HCT116 (cell line): ENCODE data around the gene PIGX.

Experiments used
- CEBPB ChIP-seq: IDR thresholded peaks from 2 replicates; pipeline ENCODE4 v1.6.1; 2012; ENCODE audit warnings: low read depth
- EGR1 ChIP-seq: IDR thresholded peaks from 2 replicates; pipeline ENCODE4 v1.6.1; 2012; ENCODE audit warnings: low read depth
- ELF1 ChIP-seq: IDR thresholded peaks from 2 replicates; pipeline ENCODE4 v1.6.1; 2012; ENCODE audit warnings: low read depth, borderline replicate concordance
- EZH2 ChIP-seq: fragments of 200-600 bp; sonication (generic); IDR thresholded peaks from 2 replicates; pipeline ENCODE4 v1.6.1; 2017; ENCODE audit warnings: antibody characterized with exemption, mixed run types
- POLR2A ChIP-seq: IDR thresholded peaks from 2 replicates; pipeline ENCODE4 v1.7.0; 2011; ENCODE audit warnings: borderline replicate concordance; ENCODE audit not compliant: insufficient read depth, insufficient read length; ENCODE audit errors: extremely low read depth
- POLR2AphosphoS5 ChIP-seq: IDR thresholded peaks from 2 replicates; pipeline ENCODE4 v1.6.1; 2011; ENCODE audit warnings: mild to moderate bottlenecking, low read depth, low read length, moderate library complexity
- SRF ChIP-seq: IDR thresholded peaks from 2 replicates; pipeline ENCODE4 v1.6.1; 2012; ENCODE audit warnings: low read depth
- ZFX ChIP-seq: fragments of 450-650 bp; IDR thresholded peaks from 2 replicates; pipeline ENCODE4 v1.6.1; 2017
- TF ChIP-seq, protein P1 (sequence below), 3 experiments: fragments of 200-600 bp in 1 of 3; sonication (generic) in 1 of 3; IDR thresholded peaks in 2 of 3; conservative IDR thresholded peaks in 1 of 3; 2 replicates each; pipeline ENCODE4 v1.5.1; 2012 to 2017; ENCODE audit warnings: low read depth in 2 of 3, low read length in 2 of 3, antibody characterized with exemption in 1 of 3, borderline replicate concordance in 1 of 3, control low read depth in 1 of 3, mild to moderate bottlenecking in 1 of 3, mixed read lengths in 1 of 3, mixed run types in 1 of 3, moderate library complexity in 1 of 3; ENCODE audit not compliant: insufficient read depth in 1 of 3

DNA sequence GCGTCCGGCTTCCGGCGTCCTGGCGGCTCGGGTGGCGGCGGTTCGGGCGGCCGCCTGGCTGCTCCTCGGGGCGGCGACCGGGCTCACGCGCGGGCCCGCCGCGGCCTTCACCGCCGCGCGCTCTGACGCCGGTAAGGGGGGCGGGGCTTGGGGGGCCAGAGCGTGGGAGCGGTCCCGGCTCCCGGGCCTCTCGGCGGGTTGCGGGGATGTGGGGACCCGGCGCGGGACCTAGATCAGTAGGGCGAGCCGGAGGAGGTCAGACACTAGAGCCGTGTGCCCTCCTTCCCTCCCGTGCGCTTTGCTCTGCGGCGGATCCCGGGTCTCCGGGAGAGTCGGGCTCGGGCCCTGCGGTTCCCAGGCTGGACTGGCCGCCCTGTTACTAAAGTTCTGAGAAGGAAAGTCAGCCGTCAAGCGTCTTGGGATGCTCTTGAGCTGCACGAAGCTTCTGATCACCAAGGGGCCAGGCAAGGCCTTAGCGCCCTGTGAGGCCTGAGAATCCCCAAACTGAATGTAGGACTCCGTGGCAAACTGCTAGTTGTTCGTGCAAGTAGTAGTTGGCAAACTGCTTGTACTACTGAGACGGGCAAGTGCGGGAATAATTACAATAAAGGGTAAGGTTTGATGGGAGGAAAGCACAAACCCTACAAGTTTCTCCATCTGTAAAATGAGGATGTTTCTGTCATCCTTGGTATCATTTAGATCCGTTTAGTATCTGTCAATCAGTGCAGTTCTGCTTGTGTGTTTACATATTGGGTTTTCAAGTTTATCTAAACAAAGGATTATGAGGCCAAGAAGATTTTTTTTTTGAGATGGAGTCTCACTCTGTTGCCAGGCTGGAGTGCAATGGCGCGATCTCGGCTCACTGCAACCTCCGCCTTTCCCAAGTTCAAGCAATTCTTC, 587 bp downstream of the PIGX start:
- TF ChIP-seq EZH2 (no peak), POLR2A (no peak), EGR1 (no peak), ZFX (peak; percentile 93), ELF1 (no peak), CEBPB (no peak), POLR2AphosphoS5 (no peak), SRF (no peak)
- TF ChIP-seq, protein P1, sequence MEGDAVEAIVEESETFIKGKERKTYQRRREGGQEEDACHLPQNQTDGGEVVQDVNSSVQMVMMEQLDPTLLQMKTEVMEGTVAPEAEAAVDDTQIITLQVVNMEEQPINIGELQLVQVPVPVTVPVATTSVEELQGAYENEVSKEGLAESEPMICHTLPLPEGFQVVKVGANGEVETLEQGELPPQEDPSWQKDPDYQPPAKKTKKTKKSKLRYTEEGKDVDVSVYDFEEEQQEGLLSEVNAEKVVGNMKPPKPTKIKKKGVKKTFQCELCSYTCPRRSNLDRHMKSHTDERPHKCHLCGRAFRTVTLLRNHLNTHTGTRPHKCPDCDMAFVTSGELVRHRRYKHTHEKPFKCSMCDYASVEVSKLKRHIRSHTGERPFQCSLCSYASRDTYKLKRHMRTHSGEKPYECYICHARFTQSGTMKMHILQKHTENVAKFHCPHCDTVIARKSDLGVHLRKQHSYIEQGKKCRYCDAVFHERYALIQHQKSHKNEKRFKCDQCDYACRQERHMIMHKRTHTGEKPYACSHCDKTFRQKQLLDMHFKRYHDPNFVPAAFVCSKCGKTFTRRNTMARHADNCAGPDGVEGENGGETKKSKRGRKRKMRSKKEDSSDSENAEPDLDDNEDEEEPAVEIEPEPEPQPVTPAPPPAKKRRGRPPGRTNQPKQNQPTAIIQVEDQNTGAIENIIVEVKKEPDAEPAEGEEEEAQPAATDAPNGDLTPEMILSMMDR (IDR thresholded peaks at IDR 0.05 in 2 of 3, conservative IDR thresholded peaks at IDR 0.05 in 1 of 3; ENCODE audit: borderline replicate concordance in 1 of 3, insufficient read depth in 1 of 3, low read depth in 2 of 3, low read length in 2 of 3), result no peak
